ENCODE measurements around the gene EXOSC10.
"Not testable (repeated sequence)": the region's sequence is repeated elsewhere in the genome, so short reads cannot be mapped to it uniquely, and the experiment has no call there.

EXOSC10 gene

GRCh38 chr1:11059968-11060830 lies 39.5 kb downstream of the EXOSC10 start, which contains the start of gene SRM:
TSS of gene SRM (minus strand) at chr1:11060018. CDS start at chr1:11059943, 75 bp downstream.
- DNase-seq, result peak; percentile 82 to 98

GRCh38 chr1:11059155-11059967 lies 40.3 kb downstream of the EXOSC10 start:
- DNase-seq, result peak in 1 of 2 experiments; percentile 58

- no peak for DNase-seq
These were observed 41.0 kb downstream of the EXOSC10 start for GRCh38 chr1:11058595-11059154.

GRCh38 chr1:11058026-11058425 lies 41.6 kb downstream of the EXOSC10 start:
- no peak for DNase-seq

- no peak for DNase-seq
These were observed 42.2 kb downstream of the EXOSC10 start for GRCh38 chr1:11057477-11057876.

- DNase-seq, result no peak
These were observed 43.2 kb downstream of the EXOSC10 start for GRCh38 chr1:11056504-11056903.

GRCh38 chr1:11055676-11056075 lies 44.0 kb downstream of the EXOSC10 start:
- DNase-seq, result no peak

- no peak for DNase-seq
These were observed 45.0 kb downstream of the EXOSC10 start for GRCh38 chr1:11054666-11055065.

GRCh38 chr1:11054181-11054580 lies 45.5 kb downstream of the EXOSC10 start:
- DNase-seq, result no peak

GRCh38 chr1:11053758-11054137 lies 45.9 kb downstream of the EXOSC10 start:
- no peak for DNase-seq

GRCh38 chr1:11052839-11053757 lies 46.6 kb downstream of the EXOSC10 start:
- no peak for DNase-seq

GRCh38 chr1:11051781-11052511 lies 47.7 kb downstream of the EXOSC10 start:
- no peak for DNase-seq

- not testable (repeated sequence) for DNase-seq
These were observed 48.5 kb downstream of the EXOSC10 start for GRCh38 chr1:11051121-11051520.

GRCh38 chr1:11046625-11047365 lies 52.9 kb downstream of the EXOSC10 start, which contains the start of gene MASP2:
TSS of gene MASP2 (minus strand) at chr1:11047239. CDS start at chr1:11047207, 32 bp downstream.
- no peak for DNase-seq

- DNase-seq, result no peak
These were observed 53.5 kb downstream of the EXOSC10 start for GRCh38 chr1:11046270-11046566.

GRCh38 chr1:11045428-11046269 lies 54.0 kb downstream of the EXOSC10 start:
- DNase-seq, result no peak

- DNase-seq, result no peak
These were observed 54.7 kb downstream of the EXOSC10 start for GRCh38 chr1:11044849-11045427.

GRCh38 chr1:11044086-11044848 lies 55.4 kb downstream of the EXOSC10 start:
- no peak for DNase-seq

Data from NCI-H446 (cell line).